Hepatocyte (in vitro differentiated cells): ENCODE results near the gene PAPPA.

Experiments
- EZH2 ChIP-seq: fragments of 200-600 bp; sonication (generic); IDR thresholded peaks from 2 replicates; pipeline ENCODE4 v1.6.1; 2016; ENCODE audit warnings: antibody characterized with exemption, mild to moderate bottlenecking, borderline replicate concordance
- EZH2phosphoT487 ChIP-seq: fragments of 200-600 bp; sonication (generic); IDR thresholded peaks from one replicate; pipeline ENCODE4 v1.6.1; 2018; ENCODE audit warnings: antibody characterized with exemption, mild to moderate bottlenecking, low read depth, moderate library complexity; ENCODE audit not compliant: unreplicated experiment, severe bottlenecking
- TF ChIP-seq, protein P1 (sequence below): fragments of 200-600 bp; sonication (generic); IDR thresholded peaks from 2 replicates; pipeline ENCODE4 v1.5.1; 2016; ENCODE audit warnings: antibody characterized with exemption, mild to moderate bottlenecking; ENCODE audit not compliant: poor library complexity

DNA sequence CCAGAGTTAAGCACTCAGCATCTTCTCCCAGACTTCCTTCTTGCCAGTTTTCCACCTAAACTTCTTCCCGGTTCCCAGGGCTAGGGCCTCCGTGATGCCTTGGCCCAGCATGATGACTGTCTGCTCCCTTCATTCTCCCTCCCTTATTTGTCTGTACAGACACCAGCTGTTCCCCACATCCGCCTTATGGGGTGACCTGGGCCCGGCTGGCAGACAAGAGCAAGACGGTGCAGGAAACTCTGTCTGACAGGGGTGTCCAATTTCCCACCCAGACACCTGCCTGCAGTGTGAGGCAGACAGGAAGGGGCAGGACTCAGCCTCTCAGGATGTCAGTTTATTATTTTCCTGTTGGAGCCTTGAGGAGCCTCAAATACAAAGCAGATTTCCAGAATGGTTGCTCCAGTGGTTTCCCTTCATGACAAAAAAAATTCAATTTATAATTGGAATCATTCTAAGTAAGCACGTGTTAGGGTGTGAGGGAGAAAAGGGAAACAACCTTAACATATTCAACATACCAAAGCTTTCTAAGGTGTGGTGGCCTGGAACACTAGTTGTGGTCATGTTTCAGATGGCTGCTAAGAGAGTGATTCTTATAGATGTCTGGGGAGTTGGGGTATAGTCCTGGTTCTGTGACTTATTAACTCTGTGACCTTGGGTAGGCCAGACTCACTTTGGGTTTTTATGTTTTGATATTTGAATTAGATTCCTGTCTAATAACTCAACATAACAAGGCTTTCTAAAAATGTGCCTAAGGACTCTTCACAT, 234.5 kb downstream of the PAPPA start:
- TF ChIP-seq, protein P1, sequence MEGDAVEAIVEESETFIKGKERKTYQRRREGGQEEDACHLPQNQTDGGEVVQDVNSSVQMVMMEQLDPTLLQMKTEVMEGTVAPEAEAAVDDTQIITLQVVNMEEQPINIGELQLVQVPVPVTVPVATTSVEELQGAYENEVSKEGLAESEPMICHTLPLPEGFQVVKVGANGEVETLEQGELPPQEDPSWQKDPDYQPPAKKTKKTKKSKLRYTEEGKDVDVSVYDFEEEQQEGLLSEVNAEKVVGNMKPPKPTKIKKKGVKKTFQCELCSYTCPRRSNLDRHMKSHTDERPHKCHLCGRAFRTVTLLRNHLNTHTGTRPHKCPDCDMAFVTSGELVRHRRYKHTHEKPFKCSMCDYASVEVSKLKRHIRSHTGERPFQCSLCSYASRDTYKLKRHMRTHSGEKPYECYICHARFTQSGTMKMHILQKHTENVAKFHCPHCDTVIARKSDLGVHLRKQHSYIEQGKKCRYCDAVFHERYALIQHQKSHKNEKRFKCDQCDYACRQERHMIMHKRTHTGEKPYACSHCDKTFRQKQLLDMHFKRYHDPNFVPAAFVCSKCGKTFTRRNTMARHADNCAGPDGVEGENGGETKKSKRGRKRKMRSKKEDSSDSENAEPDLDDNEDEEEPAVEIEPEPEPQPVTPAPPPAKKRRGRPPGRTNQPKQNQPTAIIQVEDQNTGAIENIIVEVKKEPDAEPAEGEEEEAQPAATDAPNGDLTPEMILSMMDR, result no peak
- no peak for TF ChIP-seq EZH2phosphoT487
- TF ChIP-seq EZH2, result no peak
